ENCODE data around the gene NPY4R2.
"Not testable (repeated sequence)": the region's sequence is repeated elsewhere in the genome, so short reads cannot be mapped to it uniquely, and the experiment has no call there.

Gene NPY4R2

DNA sequence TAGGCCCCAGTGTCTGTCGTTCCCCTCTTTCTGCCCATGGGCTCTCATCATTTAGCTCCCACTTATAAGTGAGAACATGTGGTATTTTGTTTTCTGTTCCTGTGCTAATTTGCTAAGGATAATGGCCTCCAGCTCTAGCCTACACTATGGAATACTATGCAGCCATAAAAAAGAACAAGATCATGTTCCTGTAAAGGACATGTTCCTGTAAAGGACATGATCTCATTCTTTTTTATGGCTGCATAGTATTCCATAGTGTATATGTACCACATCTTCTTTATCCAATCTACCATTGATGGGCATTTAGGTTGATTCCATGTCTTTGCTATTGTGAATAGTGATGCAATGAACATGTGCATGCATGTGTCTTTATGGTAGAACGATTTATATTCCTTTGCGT is 19.2 kb downstream of the NPY4R2 start:
- H3K9me3 ChIP-seq (ENCODE audit: insufficient read depth, low read length); H2AFZ ChIP-seq (ENCODE audit: low read depth, low read length, severe bottlenecking); H4K20me1 ChIP-seq (ENCODE audit: low read depth, low read length); H3K9ac ChIP-seq (ENCODE audit: low read length); H3K4me3 ChIP-seq (ENCODE audit: insufficient read depth, low read length, poor library complexity, severe bottlenecking); H3K79me2 ChIP-seq (ENCODE audit: insufficient read depth, low read length); H3K36me3 ChIP-seq (ENCODE audit: low read length); H3K27ac ChIP-seq (ENCODE audit: low read depth, low read length); H3K9me2 ChIP-seq (replicated peaks; ENCODE audit: insufficient read depth, low read length); H3K27me3 ChIP-seq (ENCODE audit: low read length); H3F3A ChIP-seq (ENCODE audit: insufficient read depth); H3K4me2 ChIP-seq (ENCODE audit: low read depth, low read length, poor library complexity, severe bottlenecking): not testable (repeated sequence)

DNA sequence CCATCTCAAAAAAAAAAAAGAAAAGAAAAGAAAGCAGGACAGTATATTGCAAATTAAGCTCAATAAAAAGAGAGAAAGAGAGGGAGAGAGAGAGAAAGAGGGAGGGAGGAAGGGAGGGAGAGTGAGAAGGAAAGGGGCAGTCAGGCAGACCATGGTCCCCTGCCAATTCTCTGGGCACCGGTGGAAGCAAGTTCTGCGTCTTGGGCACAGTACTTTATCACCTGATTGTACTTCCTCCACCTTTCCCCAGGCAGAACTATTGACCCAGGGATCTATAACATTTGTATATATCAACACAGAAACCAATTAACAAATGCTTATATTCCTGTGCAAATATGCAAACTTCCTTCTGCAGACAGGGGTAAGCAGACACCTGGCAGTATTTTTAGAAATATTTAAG is 22.4 kb downstream of the NPY4R2 start:
- H3K9me3 ChIP-seq (ENCODE audit: insufficient read depth, low read length); H3K27ac ChIP-seq (ENCODE audit: low read depth, low read length); H3K9me2 ChIP-seq (replicated peaks; ENCODE audit: insufficient read depth, low read length); H3K79me2 ChIP-seq (ENCODE audit: insufficient read depth, low read length); H3K27me3 ChIP-seq (ENCODE audit: low read length); H3K4me2 ChIP-seq (ENCODE audit: low read depth, low read length, poor library complexity, severe bottlenecking); H3K9ac ChIP-seq (ENCODE audit: low read length); H2AFZ ChIP-seq (ENCODE audit: low read depth, low read length, severe bottlenecking); H3K4me3 ChIP-seq (ENCODE audit: insufficient read depth, low read length, poor library complexity, severe bottlenecking); H3K36me3 ChIP-seq (ENCODE audit: low read length); H4K20me1 ChIP-seq (ENCODE audit: low read depth, low read length); H3F3A ChIP-seq (ENCODE audit: insufficient read depth): not testable (repeated sequence)

DNA sequence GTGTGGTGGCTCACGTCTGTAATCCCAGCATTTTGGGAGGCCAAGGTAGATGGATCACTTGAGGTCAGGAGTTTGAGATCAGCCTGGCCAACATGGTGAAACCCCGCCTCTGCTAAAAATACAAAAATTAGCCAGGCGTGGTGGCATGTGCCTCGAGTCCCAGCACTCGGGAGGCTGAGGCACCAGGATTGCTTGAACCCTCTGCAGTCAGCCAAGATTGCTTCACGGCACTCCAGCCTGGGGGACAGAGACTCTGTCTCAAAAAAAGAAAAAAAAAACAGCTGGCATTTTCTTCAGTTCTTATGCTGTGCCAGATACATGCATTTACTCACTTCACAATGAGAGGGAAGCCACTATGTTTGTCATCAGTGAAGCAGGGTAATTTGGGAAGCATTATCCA is 22.9 kb downstream of the NPY4R2 start:
- not testable (repeated sequence) for H3K9me2 ChIP-seq (replicated peaks; ENCODE audit: insufficient read depth, low read length); H3K4me2 ChIP-seq (ENCODE audit: low read depth, low read length, poor library complexity, severe bottlenecking); H3K9ac ChIP-seq (ENCODE audit: low read length); H2AFZ ChIP-seq (ENCODE audit: low read depth, low read length, severe bottlenecking); H3K9me3 ChIP-seq (ENCODE audit: insufficient read depth, low read length); H3F3A ChIP-seq (ENCODE audit: insufficient read depth); H3K27me3 ChIP-seq (ENCODE audit: low read length); H3K36me3 ChIP-seq (ENCODE audit: low read length); H4K20me1 ChIP-seq (ENCODE audit: low read depth, low read length); H3K4me3 ChIP-seq (ENCODE audit: insufficient read depth, low read length, poor library complexity, severe bottlenecking); H3K79me2 ChIP-seq (ENCODE audit: insufficient read depth, low read length); H3K27ac ChIP-seq (ENCODE audit: low read depth, low read length)

DNA sequence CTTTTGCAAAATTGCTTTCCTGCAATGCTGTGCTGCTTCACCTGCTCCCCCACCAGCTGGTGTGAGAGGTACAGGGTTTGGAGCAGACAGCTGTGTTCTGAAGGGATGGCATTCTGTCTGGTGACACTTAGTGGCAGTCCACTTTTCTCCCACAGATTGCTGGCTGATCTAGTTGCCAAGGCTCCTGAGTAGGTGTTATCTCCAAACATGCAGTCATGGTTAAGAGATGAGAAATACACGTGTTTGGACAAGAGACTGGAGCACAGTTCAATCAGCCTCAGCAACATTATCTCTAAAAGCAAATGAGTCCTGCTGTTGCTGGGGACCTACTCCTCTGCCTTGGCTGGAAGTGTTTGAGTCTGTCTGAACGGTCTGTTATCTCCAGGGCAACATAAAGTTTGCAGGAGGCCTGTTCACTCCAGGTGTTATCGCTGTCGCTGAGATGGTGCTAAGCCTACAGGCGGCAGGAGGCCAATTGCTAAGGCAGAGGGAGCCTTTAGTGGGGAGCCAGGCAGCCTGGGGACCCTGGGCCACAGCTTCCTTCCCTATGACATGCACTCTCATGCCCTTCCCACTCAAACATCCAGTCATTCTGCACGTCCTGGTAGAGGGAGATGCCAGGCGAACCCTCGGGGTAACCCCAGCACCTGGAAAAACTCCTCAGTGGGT is 24.0 kb downstream of the NPY4R2 start:
- H3K27ac ChIP-seq (ENCODE audit: low read depth, low read length); H3K4me3 ChIP-seq (ENCODE audit: insufficient read depth, low read length, poor library complexity, severe bottlenecking); H3F3A ChIP-seq (ENCODE audit: insufficient read depth); H3K9me2 ChIP-seq (replicated peaks; ENCODE audit: insufficient read depth, low read length); H3K9me3 ChIP-seq (ENCODE audit: insufficient read depth, low read length); H4K20me1 ChIP-seq (ENCODE audit: low read depth, low read length); H2AFZ ChIP-seq (ENCODE audit: low read depth, low read length, severe bottlenecking); H3K36me3 ChIP-seq (ENCODE audit: low read length); H3K27me3 ChIP-seq (ENCODE audit: low read length); H3K9ac ChIP-seq (ENCODE audit: low read length); H3K4me2 ChIP-seq (ENCODE audit: low read depth, low read length, poor library complexity, severe bottlenecking); H3K79me2 ChIP-seq (ENCODE audit: insufficient read depth, low read length): not testable (repeated sequence)

DNA sequence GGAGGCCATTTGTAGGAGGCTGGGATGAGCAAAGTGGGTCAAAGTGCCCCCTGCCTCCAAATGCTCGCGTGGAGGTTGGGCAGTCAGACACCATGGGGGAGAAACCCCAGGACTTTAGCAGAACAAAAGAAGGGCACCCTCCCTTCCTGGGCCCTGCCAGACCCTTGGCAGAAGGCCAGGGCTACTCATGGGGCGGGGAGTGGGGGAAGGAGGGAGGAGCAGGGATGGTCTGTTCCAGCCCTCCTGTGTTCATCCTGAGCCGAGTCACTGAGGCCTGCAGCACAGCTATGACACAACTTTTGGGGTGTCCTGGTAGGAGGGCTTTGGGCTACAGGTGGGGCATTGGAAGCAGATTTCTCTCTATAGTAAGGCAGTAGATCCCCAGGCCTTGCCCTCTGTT is 24.9 kb downstream of the NPY4R2 start:
- not testable (repeated sequence) for H3K36me3 ChIP-seq (ENCODE audit: low read length); H3K27ac ChIP-seq (ENCODE audit: low read depth, low read length); H4K20me1 ChIP-seq (ENCODE audit: low read depth, low read length); H3K9ac ChIP-seq (ENCODE audit: low read length); H3K27me3 ChIP-seq (ENCODE audit: low read length); H3K9me2 ChIP-seq (replicated peaks; ENCODE audit: insufficient read depth, low read length); H3K9me3 ChIP-seq (ENCODE audit: insufficient read depth, low read length); H3K4me3 ChIP-seq (ENCODE audit: insufficient read depth, low read length, poor library complexity, severe bottlenecking); H3F3A ChIP-seq (ENCODE audit: insufficient read depth); H2AFZ ChIP-seq (ENCODE audit: low read depth, low read length, severe bottlenecking); H3K79me2 ChIP-seq (ENCODE audit: insufficient read depth, low read length); H3K4me2 ChIP-seq (ENCODE audit: low read depth, low read length, poor library complexity, severe bottlenecking)

DNA sequence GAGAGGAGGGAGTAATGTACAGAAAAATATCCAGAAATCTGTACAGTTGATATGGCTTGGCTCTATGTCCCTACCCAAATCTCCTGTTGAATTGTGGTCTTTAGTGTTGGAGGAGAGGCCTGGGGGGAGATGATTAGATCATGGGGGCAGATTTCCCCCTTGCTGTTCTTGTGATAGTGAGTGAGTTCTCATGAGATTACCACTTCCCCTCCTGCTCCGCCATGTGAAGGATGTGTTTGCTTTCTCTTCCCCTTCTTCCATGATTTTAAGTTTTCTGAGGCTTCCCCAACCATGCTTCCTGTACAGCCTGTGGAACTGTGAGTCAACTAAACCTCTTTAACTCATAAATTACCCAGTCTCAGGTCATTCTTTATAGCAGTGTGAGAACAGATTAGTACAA is 29.0 kb downstream of the NPY4R2 start:
- H3K27ac ChIP-seq (ENCODE audit: low read depth, low read length); H3K9me2 ChIP-seq (replicated peaks; ENCODE audit: insufficient read depth, low read length); H2AFZ ChIP-seq (ENCODE audit: low read depth, low read length, severe bottlenecking); H3K9me3 ChIP-seq (ENCODE audit: insufficient read depth, low read length); H4K20me1 ChIP-seq (ENCODE audit: low read depth, low read length); H3K27me3 ChIP-seq (ENCODE audit: low read length); H3K4me2 ChIP-seq (ENCODE audit: low read depth, low read length, poor library complexity, severe bottlenecking); H3F3A ChIP-seq (ENCODE audit: insufficient read depth); H3K9ac ChIP-seq (ENCODE audit: low read length); H3K79me2 ChIP-seq (ENCODE audit: insufficient read depth, low read length); H3K4me3 ChIP-seq (ENCODE audit: insufficient read depth, low read length, poor library complexity, severe bottlenecking); H3K36me3 ChIP-seq (ENCODE audit: low read length): not testable (repeated sequence)

DNA sequence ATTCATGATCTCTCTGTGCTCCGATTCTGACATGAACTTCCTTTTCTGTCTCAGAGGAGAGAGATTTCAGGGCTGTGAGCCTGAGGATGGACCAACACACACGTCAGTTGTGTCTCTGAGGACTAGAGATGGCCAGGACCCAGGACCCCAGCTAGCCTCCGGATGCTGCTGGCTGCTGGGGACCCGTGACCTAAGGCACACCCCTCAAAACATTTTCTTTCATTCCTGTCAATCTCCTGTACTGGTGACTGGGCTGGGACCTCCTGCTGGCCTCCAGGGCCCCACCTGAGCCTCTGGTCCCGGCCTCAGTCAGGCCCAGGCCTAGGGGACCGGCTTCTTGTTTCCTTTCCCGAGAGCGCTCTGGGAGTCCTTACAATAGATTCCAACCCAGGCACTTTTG is 38.7 kb downstream of the NPY4R2 start:
- H3K9ac ChIP-seq (ENCODE audit: low read length); H3K4me2 ChIP-seq (ENCODE audit: low read depth, low read length, poor library complexity, severe bottlenecking); H3K36me3 ChIP-seq (ENCODE audit: low read length); H3K4me3 ChIP-seq (ENCODE audit: insufficient read depth, low read length, poor library complexity, severe bottlenecking); H3K27me3 ChIP-seq (ENCODE audit: low read length); H3K9me3 ChIP-seq (ENCODE audit: insufficient read depth, low read length); H3K79me2 ChIP-seq (ENCODE audit: insufficient read depth, low read length); H2AFZ ChIP-seq (ENCODE audit: low read depth, low read length, severe bottlenecking); H3K9me2 ChIP-seq (replicated peaks; ENCODE audit: insufficient read depth, low read length); H3K27ac ChIP-seq (ENCODE audit: low read depth, low read length); H3F3A ChIP-seq (ENCODE audit: insufficient read depth); H4K20me1 ChIP-seq (ENCODE audit: low read depth, low read length): not testable (repeated sequence)

DNA sequence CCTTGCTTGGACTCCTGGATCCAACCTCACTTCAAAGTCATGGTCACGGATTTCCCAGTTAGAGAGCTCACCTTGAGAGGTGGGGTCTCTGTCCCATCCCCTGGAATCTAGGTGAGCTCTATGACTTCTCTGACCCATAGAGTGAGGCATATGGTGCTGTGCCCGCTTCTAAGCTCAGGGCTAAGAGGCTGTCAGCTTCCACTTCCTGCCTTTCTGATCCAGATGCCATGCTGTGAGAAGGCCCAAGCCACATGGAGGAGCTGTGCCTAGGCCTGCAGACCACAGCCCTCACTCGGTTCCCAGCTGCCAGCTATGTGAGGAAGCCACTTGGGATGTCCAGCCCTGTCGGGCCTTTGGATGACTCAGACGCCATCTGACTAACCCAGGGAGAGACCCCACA is 41.2 kb downstream of the NPY4R2 start:
- H3K9me3 ChIP-seq (ENCODE audit: insufficient read depth, low read length); H3F3A ChIP-seq (ENCODE audit: insufficient read depth); H3K27me3 ChIP-seq (ENCODE audit: low read length); H3K27ac ChIP-seq (ENCODE audit: low read depth, low read length); H3K4me2 ChIP-seq (ENCODE audit: low read depth, low read length, poor library complexity, severe bottlenecking); H4K20me1 ChIP-seq (ENCODE audit: low read depth, low read length); H3K9me2 ChIP-seq (replicated peaks; ENCODE audit: insufficient read depth, low read length); H2AFZ ChIP-seq (ENCODE audit: low read depth, low read length, severe bottlenecking); H3K4me3 ChIP-seq (ENCODE audit: insufficient read depth, low read length, poor library complexity, severe bottlenecking); H3K36me3 ChIP-seq (ENCODE audit: low read length); H3K79me2 ChIP-seq (ENCODE audit: insufficient read depth, low read length); H3K9ac ChIP-seq (ENCODE audit: low read length): not testable (repeated sequence)

Measured in SU-DHL-6 (cell line).